Esophagus muscularis mucosa (tissue), 4 donors: ENCODE data around the gene NNMT. TPM values are rescaled to one million over a fixed set of nuclear protein-coding genes. Genes with fewer than 3 reads are reported as not detected.

ENCODE experiments used
- DNase-seq: peaks from one replicate; pipeline ENCODE4 v3.0.0-alpha.2; 2017; ENCODE audit errors: extremely low spot score
- H3K27ac ChIP-seq, 4 donors: fragments of 200-600 bp; sonication (generic); replicated peaks in 1 of 4; 1 replicate in 3 of 4; 2 replicates in 1 of 4; pipeline ENCODE4 v1.5.1; 2016 to 2019; ENCODE audit warnings: mild to moderate bottlenecking in 1 of 4
- H3K27me3 ChIP-seq, 4 donors: fragments of 200-600 bp; sonication (generic); one replicate each; pipeline versions ENCODE4 v1.5.1 to v1.6.0; 2016 to 2019
- H3K36me3 ChIP-seq, 4 donors: fragments of 200-600 bp; sonication (generic); one replicate each; pipeline ENCODE4 v1.5.1; 2016 to 2019
- H3K4me1 ChIP-seq, 4 donors: fragments of 200-600 bp; sonication (generic); one replicate each; pipeline ENCODE4 v1.5.1; 2016 to 2019
- H3K4me3 ChIP-seq, 4 donors: fragments of 200-600 bp; sonication (generic); 1 replicate in 2 of 4; 2 replicates in 2 of 4; pipeline ENCODE4 v1.5.1; 2016 to 2019; ENCODE audit warnings: mild to moderate bottlenecking in 4 of 4, moderate library complexity in 1 of 4
- H3K9me3 ChIP-seq, 4 donors: fragments of 200-600 bp; sonication (generic); 1 replicate in 3 of 4; 2 replicates in 1 of 4; pipeline ENCODE4 v1.5.1; 2016 to 2019
- EP300 ChIP-seq: sonication (generic); formaldehyde crosslinking; IDR thresholded peaks from one replicate; pipeline ENCODE4 v1.6.1; 2017; ENCODE audit warnings: antibody characterized with exemption
- POLR2A ChIP-seq: fragments of 450-650 bp; IDR thresholded peaks from one replicate; pipeline ENCODE4 v1.6.1; 2017; ENCODE audit warnings: antibody characterized with exemption, moderate library complexity, mild to moderate bottlenecking, low read depth
- POLR2AphosphoS5 ChIP-seq, 2 donors: sonication (generic); formaldehyde crosslinking; IDR thresholded peaks; one replicate each; pipeline ENCODE4 v1.6.1; 2017; ENCODE audit warnings: antibody characterized with exemption in 2 of 2
- WGBS: methylation state at CpG from one replicate; pipeline ENCODE4 v1.1.5; 2018; 5-methylcytosine and 5-hydroxymethylcytosine counted together
- intact Hi-C: fragments of 100-400 bp; cut with DNase I; formaldehyde crosslinking; loops from one replicate; pipeline ENCODE4 v1.15.1; 2023
- total RNA-seq, 4 donors: library from RNA; depleted of rRNA; stranded (reverse); fragments of >200 nt; gene quantifications; one replicate each; pipeline versions ENCODE4 v1.1.0 to v1.2.1, GENCODE V29; 2016
- TF ChIP-seq, protein P1 (sequence below), 3 experiments: fragments of 200-600 bp in 2 of 3; fragments of 450-650 bp in 1 of 3; sonication (generic) in 2 of 3; IDR thresholded peaks; one replicate each; pipeline ENCODE4 v1.5.1; 2017 to 2019; ENCODE audit warnings: antibody characterized with exemption in 3 of 3, mild to moderate bottlenecking in 2 of 3, moderate library complexity in 1 of 3

NNMT gene
- total RNA-seq, 4 donors from 2014 or later, result 88.9 to 599 (median 293) TPM

DNA sequence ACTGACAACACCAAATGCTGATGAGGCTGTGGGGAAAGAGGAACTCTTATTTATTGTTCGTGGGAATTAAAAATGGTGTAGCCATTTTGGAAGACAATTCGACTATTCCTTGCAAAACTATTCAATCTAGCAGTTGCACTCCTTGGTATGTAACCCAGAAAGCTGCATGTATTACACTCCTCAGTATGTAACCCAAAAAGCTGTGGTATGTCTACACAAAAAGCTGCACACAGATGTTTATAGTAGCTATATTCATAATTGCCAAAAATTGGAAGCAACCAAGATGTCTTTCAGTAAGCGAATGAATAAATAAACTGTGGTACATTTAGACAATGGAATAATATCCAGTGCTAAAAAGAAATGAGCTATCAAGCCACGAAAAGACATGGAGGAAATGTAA, 4.9 kb downstream of the NNMT start:
- Histone ChIP-seq H3K36me3 (peaks cover 0 to 15% (median 10%) of the 10 kb centered on the region in 4 donors), H3K4me3 (peak overlapping the region; percentile 13 to 62 (median 44)), H3K9me3 (peaks cover 0 to 22% (median 9%) of the 10 kb centered on the region in 4 donors), H3K27ac (no peak overlapping the region), H3K27me3 (peaks cover 0 to 8% (median 0%) of the 10 kb centered on the region in 4 donors), H3K4me1 (peaks cover 0 to 14% (median 2%) of the 10 kb centered on the region in 4 donors)
- no peak for TF ChIP-seq POLR2A
- TF ChIP-seq, protein P1, sequence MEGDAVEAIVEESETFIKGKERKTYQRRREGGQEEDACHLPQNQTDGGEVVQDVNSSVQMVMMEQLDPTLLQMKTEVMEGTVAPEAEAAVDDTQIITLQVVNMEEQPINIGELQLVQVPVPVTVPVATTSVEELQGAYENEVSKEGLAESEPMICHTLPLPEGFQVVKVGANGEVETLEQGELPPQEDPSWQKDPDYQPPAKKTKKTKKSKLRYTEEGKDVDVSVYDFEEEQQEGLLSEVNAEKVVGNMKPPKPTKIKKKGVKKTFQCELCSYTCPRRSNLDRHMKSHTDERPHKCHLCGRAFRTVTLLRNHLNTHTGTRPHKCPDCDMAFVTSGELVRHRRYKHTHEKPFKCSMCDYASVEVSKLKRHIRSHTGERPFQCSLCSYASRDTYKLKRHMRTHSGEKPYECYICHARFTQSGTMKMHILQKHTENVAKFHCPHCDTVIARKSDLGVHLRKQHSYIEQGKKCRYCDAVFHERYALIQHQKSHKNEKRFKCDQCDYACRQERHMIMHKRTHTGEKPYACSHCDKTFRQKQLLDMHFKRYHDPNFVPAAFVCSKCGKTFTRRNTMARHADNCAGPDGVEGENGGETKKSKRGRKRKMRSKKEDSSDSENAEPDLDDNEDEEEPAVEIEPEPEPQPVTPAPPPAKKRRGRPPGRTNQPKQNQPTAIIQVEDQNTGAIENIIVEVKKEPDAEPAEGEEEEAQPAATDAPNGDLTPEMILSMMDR (IDR thresholded peaks at IDR 0.05), result no peak
- TF ChIP-seq EP300, result no peak
- no peak for TF ChIP-seq POLR2AphosphoS5 (IDR thresholded peaks at IDR 0.05)
- WGBS, result 90% methylated on average over 4 of the region's 4 CpGs
- intact Hi-C loops, result no loop called here
- no peak for DNase-seq

- Histone ChIP-seq H3K36me3 (peaks cover 0 to 15% (median 10%) of the 10 kb centered on the region in 4 donors), H3K27me3 (peaks cover 0 to 8% (median 0%) of the 10 kb centered on the region in 4 donors), H3K4me1 (peaks cover 0 to 11% (median 1%) of the 10 kb centered on the region in 4 donors), H3K27ac (no peak overlapping the region), H3K4me3 (peak overlapping the region in 1 of 4 donors; percentile 62), H3K9me3 (peaks cover 0 to 22% (median 9%) of the 10 kb centered on the region in 4 donors)
- no peak for DNase-seq
- TF ChIP-seq EP300 (no peak), POLR2A (no peak), POLR2AphosphoS5 (IDR thresholded peaks at IDR 0.05) (no peak)
- TF ChIP-seq, protein P1 (IDR thresholded peaks at IDR 0.05), result no peak
- intact Hi-C loops, result no loop called here
These were observed 5.7 kb downstream of the NNMT start for GRCh38 chr11:114301927-114302326.

DNA sequence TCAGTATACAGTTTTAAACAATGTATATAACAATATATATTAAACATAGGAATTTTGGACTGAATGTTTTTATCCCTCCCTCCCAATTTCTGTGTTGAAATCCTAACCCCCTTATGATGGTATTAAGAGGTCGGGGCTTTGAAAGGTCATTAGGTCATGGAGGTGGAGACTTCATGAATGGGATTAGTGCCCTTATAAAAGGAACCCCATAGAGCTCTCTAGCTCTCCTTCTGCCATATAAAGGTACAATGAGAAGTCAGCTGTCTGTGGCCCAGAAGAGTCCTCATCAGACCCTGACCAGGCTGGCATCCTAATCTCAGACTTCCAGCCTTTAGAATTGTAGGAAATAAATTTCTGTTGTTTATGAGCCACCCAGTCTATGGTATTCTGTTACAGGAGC, 6.5 kb downstream of the NNMT start:
- Histone ChIP-seq H3K27ac (no peak overlapping the region), H3K36me3 (peaks cover 0 to 15% (median 10%) of the 10 kb centered on the region in 4 donors), H3K4me3 (peak overlapping the region in 1 of 4 donors; percentile 40), H3K9me3 (peaks cover 0 to 22% (median 9%) of the 10 kb centered on the region in 4 donors), H3K4me1 (peaks cover 0 to 18% (median 3%) of the 10 kb centered on the region in 4 donors), H3K27me3 (peaks cover 0 to 7% (median 0%) of the 10 kb centered on the region in 4 donors)
- intact Hi-C loops, result no loop called here
- DNase-seq, result no peak
- TF ChIP-seq POLR2A (no peak), POLR2AphosphoS5 (IDR thresholded peaks at IDR 0.05) (no peak), EP300 (no peak)
- TF ChIP-seq, protein P1 (IDR thresholded peaks at IDR 0.05), result no peak
- 55% methylated on average over 1 of the region's 1 CpG for WGBS

DNA sequence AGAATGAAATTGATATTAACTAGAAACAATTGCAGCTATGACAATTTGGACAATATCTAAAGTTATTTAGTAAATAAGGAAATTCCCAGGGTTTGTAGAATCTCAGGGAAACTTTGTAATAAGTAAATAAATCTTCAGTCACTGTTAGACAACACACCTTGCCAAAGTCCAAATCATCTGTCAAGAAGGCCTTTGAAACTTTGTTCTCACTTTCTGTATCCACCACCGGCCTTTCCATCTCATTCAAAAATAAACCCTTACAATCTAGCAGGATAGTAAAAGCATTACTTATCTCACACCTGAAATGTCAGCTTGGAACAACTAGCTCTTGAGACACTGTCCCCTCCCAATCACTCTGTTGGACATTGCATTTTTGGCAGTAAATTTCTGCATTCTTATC, 7.9 kb downstream of the NNMT start:
- H3K9me3 ChIP-seq, result peaks cover 0 to 22% (median 9%) of the 10 kb centered on the region in 4 donors
- H3K36me3 ChIP-seq, result peaks cover 0 to 9% (median 6%) of the 10 kb centered on the region in 4 donors
- TF ChIP-seq EP300 (no peak), POLR2AphosphoS5 (IDR thresholded peaks at IDR 0.05) (peak in 1 of 2 donors; percentile 18), POLR2A (no peak)
- no peaks in the 10 kb centered on the region for H3K27me3 ChIP-seq
- DNase-seq, result no peak
- H3K27ac ChIP-seq, result no peak overlapping the region
- intact Hi-C loops, result no loop called here
- peak overlapping the region in 1 of 4 donors; percentile 30 for H3K4me3 ChIP-seq
- WGBS, result 82% methylated on average over 1 of the region's 1 CpG
- H3K4me1 ChIP-seq, result peaks cover 0 to 29% (median 10%) of the 10 kb centered on the region in 4 donors

DNA sequence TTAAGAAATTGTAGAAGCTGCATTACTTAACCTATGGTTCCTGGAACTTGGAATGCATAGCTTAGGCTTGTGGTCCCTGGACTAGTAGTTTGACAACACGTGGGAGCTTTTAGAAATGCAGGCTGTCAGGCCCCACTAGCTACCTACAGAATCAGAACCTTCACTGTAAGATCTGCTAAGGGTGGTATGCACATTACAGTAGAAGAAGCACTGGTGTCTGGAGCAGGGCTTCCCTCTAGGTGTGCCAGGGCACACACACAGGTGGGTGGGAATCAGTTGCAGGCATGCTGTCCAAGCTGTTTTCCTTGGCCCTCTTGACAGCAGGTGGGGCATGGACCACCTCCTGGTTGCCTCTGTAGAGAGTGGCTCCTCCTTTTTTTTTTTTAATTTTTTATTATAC, 8.8 kb downstream of the NNMT start:
- Histone ChIP-seq H3K36me3 (peaks cover 0 to 9% (median 6%) of the 10 kb centered on the region in 4 donors), H3K27me3 (no peaks in the 10 kb centered on the region), H3K4me3 (peak overlapping the region in 1 of 4 donors; percentile 30), H3K27ac (peak overlapping the region in 1 of 4 donors; percentile 29), H3K4me1 (peaks cover 0 to 29% (median 10%) of the 10 kb centered on the region in 4 donors), H3K9me3 (peaks cover 0 to 15% (median 6%) of the 10 kb centered on the region in 4 donors)
- intact Hi-C loops, result no loop called here
- peak; percentile 90 for DNase-seq
- TF ChIP-seq EP300, result no peak
- TF ChIP-seq, protein P1 (IDR thresholded peaks at IDR 0.05), result no peak
- TF ChIP-seq POLR2A, result no peak
- peak in 1 of 2 donors; percentile 31 for TF ChIP-seq POLR2AphosphoS5 (IDR thresholded peaks at IDR 0.05)
- 94% methylated on average over 1 of the region's 1 CpG for WGBS
